Activated CD4-positive, alpha-beta T cell treated with anti-CD3 and anti-CD28 coated beads, Interleukin-2, Interleukin-6, amounts not matched to agents 100 ng/mL and 50 ng/mL, durations not matched to agents 16 hours and 8 hours (primary cell): ENCODE data around the gene ITK.
"Not testable (repeated sequence)": the region's sequence is repeated elsewhere in the genome, so short reads cannot be mapped to it uniquely, and the experiment has no call there.

Source experiments
- DNase-seq: peaks from one replicate; pipeline ENCODE4 v3.0.0-alpha.2; 2020

ITK gene

GRCh38 chr5:157213527-157214243, 33.0 kb downstream of the ITK start:
- no peak for DNase-seq

GRCh38 chr5:157214415-157214814, 33.8 kb downstream of the ITK start:
- DNase-seq: no peak

- DNase-seq: peak; percentile 78
Measured at GRCh38 chr5:157214861-157215513, 34.3 kb downstream of the ITK start.

GRCh38 chr5:157215514-157216167, 35.0 kb downstream of the ITK start:
- no peak for DNase-seq

GRCh38 chr5:157216391-157217142, 35.9 kb downstream of the ITK start:
- DNase-seq: peak; percentile 70

GRCh38 chr5:157217289-157218024, 36.8 kb downstream of the ITK start:
- DNase-seq: no peak

GRCh38 chr5:157219491-157220271, 39.0 kb downstream of the ITK start:
- peak; percentile 94 for DNase-seq

GRCh38 chr5:157221959-157222358, 41.3 kb downstream of the ITK start:
- DNase-seq: no peak

GRCh38 chr5:157222506-157223230, 42.0 kb downstream of the ITK start:
- DNase-seq: peak; percentile 93

- peak; percentile 52 for DNase-seq
Measured at GRCh38 chr5:157225469-157226422, 45.1 kb downstream of the ITK start.

GRCh38 chr5:157230610-157231009, 50.0 kb downstream of the ITK start:
- no peak for DNase-seq

GRCh38 chr5:157232706-157233105, 52.1 kb downstream of the ITK start:
- no peak for DNase-seq

GRCh38 chr5:157233515-157233914, 52.9 kb downstream of the ITK start:
- DNase-seq: no peak

- no peak for DNase-seq
Measured at GRCh38 chr5:157236423-157236822, 55.8 kb downstream of the ITK start.

GRCh38 chr5:157241483-157241882, 60.8 kb downstream of the ITK start:
- no peak for DNase-seq

GRCh38 chr5:157244704-157245103, 64.1 kb downstream of the ITK start:
- DNase-seq: not testable (repeated sequence)

GRCh38 chr5:157245476-157245875, 64.8 kb downstream of the ITK start:
- DNase-seq: no peak

- DNase-seq: no peak
Measured at GRCh38 chr5:157245886-157246285, 65.2 kb downstream of the ITK start.

GRCh38 chr5:157247267-157247666, 66.6 kb downstream of the ITK start:
- peak; percentile 76 for DNase-seq
